ENCODE measurements around the gene NPC1. TPM values are rescaled to one million over a fixed set of nuclear protein-coding genes. Genes with fewer than 3 reads are reported as not detected.

The NPC1 gene
- polyA plus RNA-seq, 3 donors = 7.5 to 17.9 (median 17.7) TPM

- H3K27ac ChIP-seq (ENCODE audit: low read depth in 1 of 2, low read length in 2 of 2) = no peak overlapping the region
- H3K36me3 Mint-ChIP-seq = peaks cover 91 to 99% of the 10 kb centered on the region in 2 donors
- peak overlapping the region in 2 of 7 donors; percentile 19 to 33 for H3K27ac Mint-ChIP-seq
Measured at GRCh38 chr18:23552505-23552904, 33.8 kb downstream of the NPC1 start.

GRCh38 chr18:23551978-23552377, 34.3 kb downstream of the NPC1 start:
- no peaks in the 10 kb centered on the region for H3K4me1 ChIP-seq (ENCODE audit: control insufficient read depth in 1 of 2, insufficient read depth in 2 of 2, low read length in 2 of 2)
- H3K27me3 ChIP-seq (ENCODE audit: control insufficient read depth in 2 of 2, insufficient read depth in 2 of 2, low read length in 2 of 2) = no peaks in the 10 kb centered on the region
- H4K20me1 ChIP-seq (ENCODE audit: insufficient read depth, low read length) = peaks cover 6% of the 10 kb centered on the region
- peaks cover 91 to 99% of the 10 kb centered on the region in 2 donors for H3K36me3 Mint-ChIP-seq
- TF ChIP-seq CTCF (IDR thresholded peaks at IDR 0.05) = no peak
- H3K9ac ChIP-seq (ENCODE audit: insufficient read depth, low read length, poor library complexity, severe bottlenecking) = no peak overlapping the region
- no peak overlapping the region for H2AFZ ChIP-seq (ENCODE audit: insufficient read depth, low read depth, low read length, poor library complexity, severe bottlenecking)
- intact Hi-C loops (cut with micrococcal nuclease) = no loop called here
- no peak overlapping the region for H3K4me3 Mint-ChIP-seq
- H3K27ac ChIP-seq (ENCODE audit: low read depth in 1 of 2, low read length in 2 of 2) = no peak overlapping the region
- no peak overlapping the region for H3K4me2 ChIP-seq (replicated peaks; ENCODE audit: extremely low read depth, low read length, poor library complexity, severe bottlenecking)
- no peak for DNase-seq
- no peak overlapping the region for H3K27ac Mint-ChIP-seq
- WGBS (ENCODE audit: insufficient coverage) = 100% methylated on average over 1 of the region's 3 CpGs
- peaks cover 78 to 100% of the 10 kb centered on the region in 2 donors for H3K36me3 ChIP-seq (replicated peaks in 1 of 2; ENCODE audit: control insufficient read depth in 1 of 2, insufficient read depth in 2 of 2, low read length in 2 of 2)
- peaks cover 2% of the 10 kb centered on the region for H3K4me1 Mint-ChIP-seq
- no peaks in the 10 kb centered on the region for H3K9me3 ChIP-seq (replicated peaks in 1 of 2; ENCODE audit: control insufficient read depth in 1 of 2, insufficient read depth in 1 of 2, low read length in 2 of 2)
- no peak overlapping the region for H3K4me3 ChIP-seq (replicated peaks in 1 of 3; ENCODE audit: low read depth in 2 of 3, low read length in 3 of 3)
- H3K9me3 Mint-ChIP-seq = peaks cover 0 to 3% (median 0%) of the 10 kb centered on the region in 7 donors
- H3K27me3 Mint-ChIP-seq (ENCODE audit: low read depth in 3 of 3) = no peaks in the 10 kb centered on the region
- H3K79me2 ChIP-seq (ENCODE audit: insufficient read depth, low read length) = no peaks in the 10 kb centered on the region

More at GRCh38 chr18:23552505-23552904, 33.8 kb downstream of the NPC1 start:
- Histone ChIP-seq H3K36me3 (replicated peaks in 1 of 2; ENCODE audit: control insufficient read depth in 1 of 2, insufficient read depth in 2 of 2, low read length in 2 of 2) (peaks cover 79 to 100% of the 10 kb centered on the region in 2 donors), H3K79me2 (ENCODE audit: insufficient read depth, low read length) (no peaks in the 10 kb centered on the region), H3K27me3 (ENCODE audit: control insufficient read depth in 2 of 2, insufficient read depth in 2 of 2, low read length in 2 of 2) (no peaks in the 10 kb centered on the region), H3K4me3 (replicated peaks in 1 of 3; ENCODE audit: low read depth in 2 of 3, low read length in 3 of 3) (no peak overlapping the region), H3K9ac (ENCODE audit: insufficient read depth, low read length, poor library complexity, severe bottlenecking) (no peak overlapping the region), H3K4me2 (replicated peaks; ENCODE audit: extremely low read depth, low read length, poor library complexity, severe bottlenecking) (no peak overlapping the region), H3K4me1 (ENCODE audit: control insufficient read depth in 1 of 2, insufficient read depth in 2 of 2, low read length in 2 of 2) (no peaks in the 10 kb centered on the region), H2AFZ (ENCODE audit: insufficient read depth, low read depth, low read length, poor library complexity, severe bottlenecking) (no peak overlapping the region), H3K9me3 (replicated peaks in 1 of 2; ENCODE audit: control insufficient read depth in 1 of 2, insufficient read depth in 1 of 2, low read length in 2 of 2) (no peaks in the 10 kb centered on the region), H4K20me1 (ENCODE audit: insufficient read depth, low read length) (peaks cover 6% of the 10 kb centered on the region)
- peaks cover 0 to 3% (median 0%) of the 10 kb centered on the region in 7 donors for H3K9me3 Mint-ChIP-seq
- peaks cover 2% of the 10 kb centered on the region for H3K4me1 Mint-ChIP-seq
- TF ChIP-seq CTCF (IDR thresholded peaks at IDR 0.05) = no peak
- intact Hi-C loops (cut with micrococcal nuclease) = no loop called here
- H3K4me3 Mint-ChIP-seq = no peak overlapping the region
- H3K27me3 Mint-ChIP-seq (ENCODE audit: low read depth in 3 of 3) = no peaks in the 10 kb centered on the region
- 69% methylated on average over 9 of the region's 11 CpGs for WGBS (ENCODE audit: insufficient coverage)
- no peak for DNase-seq

Data from CD14-positive monocyte (primary cell).